ENCODE results near the gene DNAJC2. TPM values are rescaled to one million over a fixed set of nuclear protein-coding genes. Genes with fewer than 3 reads are reported as not detected.
"Not testable (repeated sequence)": the region's sequence is repeated elsewhere in the genome, so short reads cannot be mapped to it uniquely, and the experiment has no call there.

Gene DNAJC2
- total RNA-seq, 1 experiment from 2014 or later, result 39.1 TPM

DNA sequence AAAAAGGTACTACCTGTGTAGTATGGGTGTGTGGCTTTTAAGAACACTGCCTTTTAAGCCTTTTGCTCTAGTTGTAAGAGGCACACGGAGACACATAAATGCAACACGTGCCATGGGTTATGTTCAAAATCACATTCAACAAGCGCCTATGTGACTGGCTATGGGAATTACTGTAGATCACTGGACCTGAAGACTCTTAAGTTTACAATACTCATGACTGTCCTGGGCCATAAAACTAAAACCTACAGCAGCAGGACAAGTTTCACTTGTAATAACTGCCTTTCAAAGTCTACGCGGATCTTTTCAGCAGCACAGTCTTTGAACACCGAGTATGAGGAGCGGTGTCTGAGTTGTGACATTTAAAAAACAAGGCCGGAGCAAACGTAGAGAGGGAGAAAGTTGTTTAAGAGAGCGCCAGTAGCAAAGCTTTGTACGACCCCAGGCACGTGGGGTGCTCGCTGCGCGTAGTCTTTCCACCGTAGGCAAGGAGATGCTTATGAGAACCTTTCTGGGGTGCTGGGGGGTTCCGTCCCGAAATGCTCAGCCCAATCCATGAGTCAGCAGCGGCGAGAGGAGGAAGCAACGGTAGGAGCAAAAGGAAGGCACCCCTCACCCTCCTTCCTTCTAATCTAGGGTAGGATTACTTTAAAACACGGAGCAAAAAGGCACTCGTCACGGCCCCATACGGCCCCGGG, 662 bp downstream of the DNAJC2 start:
- DNase-seq (ENCODE audit: extremely low read depth, low read depth), result no peak

DNA sequence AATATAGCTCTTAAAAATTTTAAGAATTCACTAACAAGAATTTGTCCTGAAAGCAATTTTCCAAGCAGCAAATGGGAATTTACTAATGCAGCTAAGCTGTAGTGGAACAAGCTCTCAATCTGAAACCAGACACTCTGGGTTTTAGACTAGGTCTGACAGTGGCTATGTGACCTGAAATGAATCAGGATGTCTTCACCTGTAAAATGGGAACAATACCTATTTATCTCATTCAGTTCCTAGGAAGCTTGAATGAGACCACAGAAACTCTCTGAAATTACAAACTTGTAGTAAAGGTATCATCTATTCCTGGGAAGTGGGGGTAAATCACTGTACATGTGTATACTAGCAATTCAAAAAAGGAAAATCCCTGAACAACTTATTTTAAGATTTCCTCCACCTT, 1.2 kb downstream of the DNAJC2 start:
- DNase-seq (ENCODE audit: extremely low read depth, low read depth), result no peak

DNA sequence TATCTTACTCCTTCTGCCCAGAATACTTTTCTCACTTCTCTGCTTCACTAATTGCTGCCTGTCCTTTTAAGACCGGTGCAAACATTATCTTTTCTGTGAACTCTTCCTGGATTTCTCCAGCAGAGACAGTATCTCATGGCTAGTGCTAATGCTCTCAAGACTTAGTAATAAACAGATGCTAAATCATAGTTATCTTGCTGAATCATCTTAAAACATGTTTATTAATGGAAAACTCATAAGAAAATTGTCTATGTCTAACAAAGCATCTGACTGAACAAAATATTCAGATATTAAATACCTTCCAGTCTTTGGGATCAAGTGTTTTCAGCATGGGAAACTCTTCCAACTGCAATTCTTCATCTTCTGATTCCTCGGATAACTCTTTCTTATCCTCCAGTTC, 3.1 kb downstream of the DNAJC2 start:
- no peak for DNase-seq (ENCODE audit: extremely low read depth, low read depth)

DNA sequence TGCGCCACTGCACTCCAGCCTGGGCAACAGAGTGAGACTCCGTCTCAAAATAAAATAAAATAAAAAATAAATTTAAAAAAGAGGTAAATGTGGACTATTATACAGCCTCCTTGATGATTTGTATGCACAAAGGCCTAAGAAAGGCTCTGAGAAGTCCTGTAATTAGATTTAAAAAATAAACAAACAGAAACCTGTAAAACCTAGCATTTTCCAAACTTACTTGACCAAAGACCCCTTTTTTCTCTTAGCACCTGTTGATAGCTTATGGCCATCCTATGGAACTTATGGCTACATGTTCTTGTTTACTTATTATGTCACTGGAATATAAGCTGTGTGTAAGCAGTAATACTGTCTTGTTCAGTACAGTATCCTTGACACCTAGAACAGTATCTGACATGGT, 5.7 kb downstream of the DNAJC2 start:
- no peak for DNase-seq (ENCODE audit: extremely low read depth, low read depth)

DNA sequence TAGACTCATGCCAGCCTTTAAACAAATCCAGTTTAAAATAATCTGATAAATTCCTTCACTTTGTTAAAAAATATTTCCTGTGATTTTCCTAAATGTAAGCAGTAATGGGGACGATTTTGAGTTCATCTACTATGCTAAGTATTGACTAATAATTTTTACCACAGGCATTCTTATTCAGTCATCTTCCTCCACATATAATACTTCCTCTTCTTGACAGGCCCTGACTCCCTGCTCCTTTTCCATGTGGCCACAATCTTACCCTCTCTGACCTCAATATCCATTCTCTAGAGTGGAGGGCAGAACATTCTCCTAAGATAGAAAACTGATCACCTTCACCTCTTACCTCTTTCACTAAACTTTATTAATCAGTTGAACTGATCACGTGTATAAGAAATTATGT, 7.8 kb downstream of the DNAJC2 start:
- no peak for DNase-seq (ENCODE audit: extremely low read depth, low read depth)

DNA sequence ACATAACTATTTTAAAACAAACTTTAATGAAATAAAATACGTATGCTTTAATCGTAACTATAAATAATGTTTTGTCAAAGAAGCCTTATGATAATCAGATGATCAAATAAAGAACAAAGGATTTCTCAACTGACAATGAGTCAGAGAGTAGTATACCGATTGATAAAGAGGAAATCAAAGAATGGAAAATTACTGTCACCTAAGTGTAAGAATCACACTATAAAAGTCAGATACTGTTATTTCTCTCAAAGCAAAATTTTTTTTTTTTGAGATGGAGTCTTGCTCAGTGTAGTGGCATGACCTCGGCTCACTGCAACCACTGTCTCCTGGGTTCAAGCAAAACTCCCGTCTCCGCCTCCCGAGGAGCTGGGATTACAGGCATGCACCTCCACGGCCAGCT, 18.8 kb downstream of the DNAJC2 start:
- no peak for DNase-seq (ENCODE audit: extremely low read depth, low read depth)

DNA sequence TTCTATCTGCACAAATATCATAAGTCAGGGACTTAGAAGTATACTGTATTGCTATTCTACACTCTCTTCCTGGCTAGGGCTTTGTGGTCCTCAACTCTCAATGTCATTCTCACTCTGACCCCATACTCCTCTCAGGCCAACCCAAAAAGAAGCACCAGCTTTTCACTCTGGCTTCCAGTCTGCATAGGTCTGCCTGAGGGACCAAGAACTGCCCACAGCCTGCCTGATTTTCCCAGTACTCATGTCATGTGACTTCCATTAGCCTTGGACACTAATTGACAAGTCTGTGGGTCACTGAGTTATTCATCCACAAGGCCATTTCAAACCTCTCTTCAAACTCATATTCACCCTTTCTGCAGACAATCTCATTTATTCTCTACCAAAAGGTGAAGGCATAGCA, 27.6 kb downstream of the DNAJC2 start:
- DNase-seq (ENCODE audit: extremely low read depth, low read depth), result no peak

DNA sequence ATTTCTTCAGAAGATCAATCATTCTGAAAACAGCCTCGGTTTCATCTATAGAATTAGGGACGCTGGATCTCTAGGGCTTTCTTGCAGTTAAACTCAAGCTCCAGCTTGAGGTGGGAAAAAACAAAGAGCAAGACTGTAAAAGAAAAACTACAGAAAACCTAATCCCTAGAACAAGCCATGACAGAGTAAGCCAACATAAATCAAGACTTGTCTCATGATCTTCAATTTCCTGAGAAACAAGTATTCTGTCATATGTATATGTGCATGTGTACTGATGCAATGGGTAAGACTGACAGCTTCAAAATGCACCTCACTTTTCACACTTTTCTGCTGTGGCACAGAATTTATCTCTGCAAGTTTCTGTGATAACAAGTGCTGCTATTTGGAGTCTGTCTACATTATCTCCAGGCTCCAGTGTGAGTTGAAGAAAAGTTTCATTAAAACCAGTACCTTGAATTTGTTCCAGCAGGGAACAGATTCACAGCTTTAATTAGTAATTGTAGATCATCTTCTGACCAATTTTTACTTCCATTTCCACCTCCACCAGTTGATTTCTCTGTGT, 28.1 kb downstream of the DNAJC2 start:
- no peak for DNase-seq (ENCODE audit: extremely low read depth, low read depth)

DNA sequence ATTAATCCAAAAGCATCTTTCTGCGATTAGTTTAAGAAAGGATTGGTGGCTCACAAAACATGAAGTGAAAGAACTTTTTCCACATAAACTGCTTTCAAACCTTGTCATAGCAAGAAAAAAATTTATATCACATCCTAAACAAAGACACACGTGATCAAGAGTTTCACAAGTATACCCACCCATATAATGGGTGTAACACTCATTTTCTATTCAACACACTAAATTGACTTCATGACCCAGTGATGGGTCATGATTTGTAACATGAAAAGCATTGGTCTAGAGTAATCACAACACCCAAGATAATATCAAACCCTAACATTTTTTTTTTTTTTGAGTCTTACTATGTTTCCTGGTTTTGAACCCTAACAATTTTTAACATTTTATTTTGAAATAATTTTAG, 29.7 kb downstream of the DNAJC2 start:
- DNase-seq (ENCODE audit: extremely low read depth, low read depth), result no peak

DNA sequence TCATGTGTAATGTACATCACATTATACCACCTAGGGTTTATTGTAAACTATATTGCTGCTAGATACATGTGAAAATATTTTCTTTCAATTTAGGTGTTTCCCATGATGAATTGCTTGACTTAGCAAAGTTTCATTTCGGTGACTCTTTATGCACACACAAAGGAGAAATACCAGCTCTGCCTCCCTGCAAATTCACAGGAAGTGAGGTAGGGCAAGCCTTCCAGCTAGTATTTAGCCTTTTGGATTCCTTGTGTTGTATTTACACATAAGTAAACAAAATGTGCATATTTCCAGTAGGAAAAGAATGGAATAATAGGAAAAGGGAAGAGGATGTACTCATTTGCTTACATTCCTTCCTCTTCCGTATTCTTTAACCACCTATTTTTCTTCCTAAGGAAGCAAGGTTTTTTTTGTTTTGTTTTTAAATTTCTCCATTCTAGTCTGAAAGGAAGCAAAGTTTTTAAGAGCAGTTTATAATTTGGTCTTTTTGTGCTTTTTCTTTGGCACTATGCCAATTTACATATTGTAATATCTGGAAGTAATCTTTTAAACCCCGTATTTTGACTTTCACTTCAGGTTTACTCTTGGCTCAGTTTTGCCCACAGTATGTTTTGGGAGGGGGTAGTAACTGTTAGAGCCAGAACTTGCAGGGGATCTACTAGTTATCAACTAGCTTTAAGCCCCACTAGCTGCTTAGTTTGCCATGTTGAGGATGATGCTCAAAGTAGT, 36.9 kb downstream of the DNAJC2 start:
- DNase-seq (ENCODE audit: extremely low read depth, low read depth), result no peak

DNA sequence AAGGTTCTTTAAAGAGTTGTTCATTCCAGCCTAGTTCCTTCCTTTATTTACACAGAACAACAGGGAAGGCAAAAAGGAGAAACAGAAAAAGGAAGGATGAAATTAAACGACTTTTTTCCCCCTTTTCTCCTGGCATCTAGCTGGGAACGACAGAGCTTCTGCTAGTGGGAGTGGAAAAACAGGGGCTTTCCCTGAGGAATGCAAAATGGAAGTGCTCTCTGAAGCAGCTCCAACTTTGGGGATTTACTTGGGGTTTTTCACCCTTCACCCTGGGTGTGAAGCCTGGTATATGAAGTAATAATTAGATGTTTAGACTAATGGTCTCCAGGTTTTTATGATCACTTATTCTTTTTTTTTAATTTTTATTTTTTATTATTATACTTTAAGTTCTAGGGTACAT, 43.1 kb downstream of the DNAJC2 start:
- DNase-seq (ENCODE audit: extremely low read depth, low read depth), result no peak

DNA sequence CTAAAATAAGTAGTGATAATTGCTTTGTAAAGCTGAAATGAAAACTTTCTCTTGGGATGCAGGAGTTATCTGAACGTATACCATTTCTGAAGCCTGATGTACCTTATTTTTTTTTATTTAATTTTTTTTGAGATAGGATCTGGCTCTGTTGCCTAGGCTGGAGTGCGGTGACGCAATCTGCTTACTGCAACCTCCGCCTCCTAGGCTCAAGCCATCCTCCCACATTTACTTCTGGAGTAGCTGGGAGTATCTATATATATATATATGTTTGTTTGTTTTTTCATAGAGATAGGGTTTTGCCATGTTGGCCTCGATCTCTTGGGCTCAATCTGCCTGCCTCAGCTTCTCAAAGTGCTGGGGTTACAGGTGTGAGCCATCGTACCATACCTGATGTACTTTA, 44.9 kb downstream of the DNAJC2 start:
- DNase-seq (ENCODE audit: extremely low read depth, low read depth), result no peak

DNA sequence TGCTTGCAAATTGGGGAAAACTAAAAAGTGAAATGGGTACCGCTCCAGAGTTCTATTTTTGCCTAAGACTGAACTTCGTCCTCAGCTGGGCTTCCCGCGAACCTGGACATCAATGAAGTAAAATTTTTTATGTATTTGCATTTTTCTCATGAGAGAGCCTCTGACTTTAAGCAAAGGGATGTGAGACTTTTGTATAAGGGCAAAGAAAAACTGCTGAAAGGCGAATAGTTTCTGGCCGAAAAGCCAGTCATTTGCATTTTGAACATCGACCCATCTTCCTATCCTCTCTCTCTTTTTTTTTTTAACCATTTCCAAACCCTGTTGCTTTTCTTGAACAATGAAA, 46.8 kb downstream of the DNAJC2 start:
- no peak for DNase-seq (ENCODE audit: extremely low read depth, low read depth)

DNA sequence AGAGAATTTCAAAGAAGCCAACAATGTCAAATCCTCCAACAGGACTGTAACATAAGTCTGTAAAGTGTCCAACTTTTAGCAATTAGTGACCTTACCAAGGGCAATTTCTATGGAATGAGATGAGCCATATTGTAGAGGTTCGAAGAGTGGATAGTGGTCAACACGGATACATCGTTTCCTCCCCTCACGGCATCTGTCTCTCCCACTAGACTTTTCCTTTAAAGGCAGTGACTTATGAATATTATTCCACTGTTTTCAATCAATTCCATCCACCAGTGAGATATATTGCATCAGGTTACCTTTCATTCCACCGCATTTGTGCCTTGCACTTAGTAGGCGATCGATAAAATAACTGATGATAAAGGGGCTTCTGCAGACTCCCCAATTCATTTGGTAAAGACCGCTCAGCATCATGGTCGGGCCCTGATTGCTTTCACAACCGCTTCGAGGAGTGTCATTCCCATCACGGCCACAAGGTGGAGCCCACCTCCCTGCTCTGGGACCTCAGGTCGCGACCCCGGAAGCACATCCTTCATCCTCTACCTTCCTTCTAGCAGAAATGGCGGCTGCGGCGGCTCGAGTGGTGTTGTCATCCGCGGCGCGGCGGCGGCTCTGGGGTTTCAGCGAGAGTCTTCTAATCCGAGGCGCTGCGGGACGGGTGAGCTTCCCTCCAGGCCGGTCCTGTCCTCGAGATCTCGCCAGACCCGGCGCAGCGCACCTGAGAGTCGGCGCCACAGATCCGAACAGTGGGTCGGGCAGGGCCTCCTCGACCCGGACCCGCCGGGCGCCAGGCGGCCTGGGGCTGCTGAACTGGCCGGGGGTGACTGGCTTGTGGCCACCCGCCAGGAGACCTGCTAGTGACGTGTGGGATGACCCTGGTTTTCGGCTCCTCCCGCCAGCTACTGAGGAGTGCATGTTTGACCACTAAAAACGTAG, 47.4 kb downstream of the DNAJC2 start, which contains the start of gene PMPCB:
Gene PMPCB (plus strand): TSS at position 535 of the 936 bp plus-strand sequence. CDS start 25 bp downstream, at position 560.
- DNase-seq (ENCODE audit: extremely low read depth, low read depth), result peak; percentile 91

DNA sequence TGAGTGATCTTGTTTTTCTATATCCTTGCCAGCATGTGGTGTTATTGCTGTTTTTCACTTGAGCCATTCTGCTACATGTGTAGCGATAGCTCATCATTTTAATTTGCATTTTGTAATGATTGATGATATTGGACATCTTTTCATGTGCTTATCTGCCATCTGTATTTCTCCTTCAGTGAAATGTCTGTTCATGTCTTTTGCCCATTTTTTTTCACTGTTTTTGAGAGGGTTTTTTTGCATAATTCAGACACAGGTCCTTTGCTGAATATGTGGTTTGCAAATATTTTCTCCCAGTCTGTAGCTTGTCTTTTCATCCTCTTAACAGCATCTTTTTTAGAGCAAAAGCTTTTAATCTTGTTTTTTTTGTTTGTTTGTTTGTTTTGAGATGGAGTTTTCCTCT, 51.0 kb downstream of the DNAJC2 start:
- DNase-seq (ENCODE audit: extremely low read depth, low read depth), result no peak

DNA sequence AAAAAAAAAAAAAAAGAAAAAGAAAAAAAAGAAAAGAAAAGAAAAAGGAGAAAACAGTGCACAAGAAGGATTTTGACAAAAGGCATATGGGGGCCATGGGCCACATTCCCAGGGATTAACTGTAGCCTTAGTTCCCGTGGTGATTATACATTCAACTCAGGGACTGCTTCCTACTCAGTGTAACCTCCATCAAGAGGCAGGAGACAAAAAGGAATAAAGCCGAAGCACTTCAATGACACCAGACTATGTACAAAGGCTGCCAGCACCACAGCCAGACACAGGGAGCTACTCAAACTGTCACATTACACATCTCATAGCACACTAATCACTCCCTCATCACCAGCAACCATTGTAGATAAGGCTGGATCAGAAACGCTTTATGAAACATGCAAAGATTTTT, 52.4 kb downstream of the DNAJC2 start:
- no peak for DNase-seq (ENCODE audit: extremely low read depth, low read depth)

DNA sequence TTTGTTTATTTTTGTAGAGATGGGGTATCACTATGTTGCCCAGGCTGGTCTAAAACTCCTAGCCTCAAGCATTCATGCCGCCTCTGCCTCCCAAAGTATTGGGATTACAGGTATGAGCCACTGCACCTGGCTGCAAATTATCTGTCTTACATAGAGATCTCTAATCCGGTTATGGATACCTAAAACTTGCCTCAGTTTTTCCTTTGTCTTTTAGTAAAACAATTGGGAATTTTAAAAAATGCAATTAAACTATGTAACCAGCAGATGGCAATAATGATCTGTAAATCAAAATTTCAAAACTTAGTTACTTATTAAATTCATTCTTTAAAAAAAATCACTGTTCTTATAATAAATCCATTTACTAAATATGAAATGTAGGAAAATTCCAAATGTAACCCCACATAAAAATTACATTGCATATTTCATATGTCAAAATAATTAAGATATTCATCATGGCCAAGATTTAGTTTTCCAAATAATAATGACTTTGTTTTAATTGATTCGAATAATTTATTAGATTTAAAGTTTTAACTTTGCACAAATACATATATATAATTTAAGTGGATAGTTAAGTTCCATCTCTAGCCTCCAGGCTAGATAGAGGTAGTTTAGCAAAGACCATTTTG, 61.7 kb downstream of the DNAJC2 start:
- not testable (repeated sequence) for DNase-seq (ENCODE audit: extremely low read depth, low read depth)

DNA sequence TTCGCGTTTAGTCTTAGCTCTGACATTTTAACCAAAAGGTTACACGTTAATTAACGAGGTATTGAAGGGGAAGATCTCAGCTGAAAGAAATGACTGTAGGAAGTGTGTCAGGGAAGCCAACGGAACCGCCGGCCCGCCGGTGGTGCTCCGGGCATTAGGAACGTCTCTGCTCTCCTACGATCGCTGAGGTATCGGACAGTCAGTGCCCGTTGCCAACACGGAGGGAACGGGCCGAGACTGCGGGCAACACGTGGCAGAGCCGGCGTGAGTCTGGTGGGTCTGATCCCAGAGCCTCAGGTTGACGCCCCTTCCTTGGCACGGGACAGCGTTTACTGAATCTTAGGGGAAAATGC, 63.8 kb downstream of the DNAJC2 start:
- not testable (repeated sequence) for DNase-seq (ENCODE audit: extremely low read depth, low read depth)

DNA sequence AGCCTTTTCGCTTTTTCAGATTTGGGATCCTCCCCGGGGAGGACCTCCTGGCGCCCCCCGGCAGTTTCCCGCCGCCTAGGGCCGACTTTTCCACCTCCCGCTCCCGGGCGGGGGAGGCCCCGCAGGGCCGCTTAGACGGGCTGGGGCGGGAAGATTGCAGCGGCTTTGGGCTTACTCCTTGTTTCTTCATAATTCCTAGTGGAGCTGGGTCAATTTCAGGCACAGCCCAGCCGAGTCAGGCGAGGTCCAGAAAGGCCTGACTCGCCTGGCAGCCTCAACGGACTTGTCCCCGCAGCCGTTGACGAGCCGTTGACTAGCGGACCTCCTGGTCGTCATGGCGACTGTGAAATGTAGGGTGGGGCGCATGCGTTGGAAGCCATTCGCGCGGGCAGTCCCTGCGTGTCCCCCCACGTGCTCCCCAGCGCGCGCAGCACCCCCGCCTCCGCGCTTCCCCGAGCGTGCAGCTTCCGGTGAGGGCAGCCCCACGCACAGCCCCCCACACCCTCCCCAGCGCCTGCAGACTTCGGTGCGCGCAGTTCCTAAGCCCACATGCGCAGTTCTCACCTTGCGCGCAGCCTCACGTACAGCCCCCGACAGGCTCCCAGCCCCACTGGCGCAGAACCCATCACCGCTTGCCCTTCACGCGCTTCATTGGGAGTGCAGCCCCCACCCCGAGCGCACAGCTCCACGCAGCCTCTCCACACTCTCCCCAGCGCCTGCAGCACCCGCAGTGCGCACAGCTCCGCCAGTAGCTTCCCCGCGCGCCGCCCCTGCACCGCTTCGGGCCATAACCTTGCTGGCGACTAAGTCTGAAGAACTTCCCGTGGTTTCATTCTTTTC, 64.4 kb downstream of the DNAJC2 start:
- DNase-seq (ENCODE audit: extremely low read depth, low read depth), result peak; percentile 48

DNA sequence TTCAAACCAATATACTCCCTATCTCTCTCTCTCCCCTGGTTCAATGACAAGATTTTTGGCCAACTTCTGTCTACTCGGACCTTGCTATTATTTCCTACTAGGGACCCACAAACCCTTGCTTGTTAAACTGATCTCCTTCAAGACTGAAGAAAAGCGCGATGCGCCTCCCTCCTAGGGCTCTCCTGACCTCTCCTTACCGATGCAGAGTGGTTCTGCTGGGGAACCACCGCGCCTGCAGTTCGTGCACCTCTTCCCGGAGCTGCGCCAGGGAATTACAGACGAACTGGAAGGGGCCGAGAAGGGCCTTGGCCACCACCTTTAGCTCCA, 65.0 kb downstream of the DNAJC2 start:
- DNase-seq (ENCODE audit: extremely low read depth, low read depth), result not testable (repeated sequence)

Measured in NCI-H460 (cell line).